Ovary (tissue), 3 donors: ENCODE results near the gene MMP24OS.

ENCODE experiments used
- CTCF ChIP-seq, 3 donors: fragments of 450-650 bp in 2 of 3; fragments of 200-600 bp in 1 of 3; IDR thresholded peaks; one replicate each; pipeline versions ENCODE4 v1.5.1 to v1.8.0; 2016 to 2022; ENCODE audit warnings: antibody characterized with exemption in 3 of 3, mild to moderate bottlenecking in 1 of 3
- POLR2A ChIP-seq: fragments of 450-650 bp; IDR thresholded peaks from one replicate; pipeline ENCODE4 v1.6.1; 2017; ENCODE audit warnings: antibody characterized with exemption, mild to moderate bottlenecking, moderate library complexity
- donor health status: DM: no; HTN: no; CAD: no.

- TF ChIP-seq CTCF (IDR thresholded peaks at IDR 0.05) (no peak), POLR2A (no peak)
Measured at GRCh38 chr20:35240083-35240810, 37.7 kb downstream of the MMP24OS start.
